Measurements from ENCODE around the gene FAM25G. TPM values are rescaled to one million over a fixed set of nuclear protein-coding genes. Genes with fewer than 3 reads are reported as not detected.

The FAM25G gene
- total RNA-seq, 2 experiments from 2014 or later: not detected

- Mint-ChIP-seq H3K36me3 (ENCODE audit: low read depth) (peaks cover 2% of the 10 kb centered on the region), H3K4me3 (no peak overlapping the region), H3K27me3 (ENCODE audit: low read depth) (peaks cover 34% of the 10 kb centered on the region), H3K27ac (no peak overlapping the region), H3K4me1 (ENCODE audit: low read depth) (no peaks in the 10 kb centered on the region), H3K9me3 (ENCODE audit: insufficient read depth) (peaks cover 2% of the 10 kb centered on the region)
- DNase-seq: no peak
- ChIA-PET POLR2A (no interaction called here), CTCF (no interaction called here)
- no peak for ATAC-seq
These were observed 52.5 kb downstream of the FAM25G start for GRCh38 chr10:47438857-47439474.

Other genes starting within 250 kb of the FAM25G start
- gene GDF10, start 191.5 kb downstream of the FAM25G start, total RNA-seq: not detected
- not detected for gene GDF2, start 169.2 kb downstream of the FAM25G start, total RNA-seq
- not detected for gene RBP3, start 143.3 kb downstream of the FAM25G start, total RNA-seq
- gene ZNF488, start 107.4 kb downstream of the FAM25G start, total RNA-seq: not detected
- gene ANXA8, start 7.6 kb downstream of the FAM25G start, total RNA-seq: not detected
- gene AGAP9, start 31.9 kb upstream of the FAM25G start, total RNA-seq: 1 to 10 TPM; 2.7 to 2.8 TPM